ENCODE data around the gene MTOR. TPM values are rescaled to one million over a fixed set of nuclear protein-coding genes. Genes with fewer than 3 reads are reported as not detected.

MTOR gene
- total and polyA plus RNA-seq, 4 donors, result 15.1 to 36.6 (median 26.9) TPM

DNA sequence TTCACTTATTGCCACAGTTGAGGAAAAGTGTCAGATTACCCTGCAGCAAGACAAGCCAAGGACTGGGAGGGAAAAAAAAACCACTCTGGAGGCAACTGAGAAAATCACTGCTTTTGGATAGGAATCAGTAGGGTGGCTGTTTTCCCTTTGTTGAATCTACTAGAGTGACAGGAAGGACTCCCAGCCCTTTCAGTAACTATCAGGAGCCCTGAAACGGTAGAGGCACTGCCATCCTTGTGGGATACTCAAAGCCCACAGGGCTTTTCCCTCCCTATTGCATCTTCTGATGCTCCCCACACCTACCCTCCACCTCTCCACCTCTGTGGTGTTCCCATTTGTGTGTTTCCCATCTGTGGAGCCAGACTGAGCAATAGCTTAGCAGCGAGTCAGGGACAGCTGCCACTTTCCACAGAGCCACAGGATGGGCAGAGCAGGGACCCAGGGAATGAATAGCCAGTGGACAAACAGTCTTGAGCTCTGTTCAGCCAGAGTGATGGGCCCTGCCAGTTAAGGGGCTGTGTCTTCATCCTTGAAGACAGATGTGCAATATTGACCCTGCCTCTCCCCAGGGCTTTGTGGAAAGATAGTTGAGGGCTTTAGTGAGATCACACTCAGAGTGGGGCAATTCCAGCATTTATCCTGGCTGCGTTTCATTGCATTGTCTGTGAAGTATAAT lies 24.5 kb upstream of the MTOR start:
- Histone ChIP-seq H3K27me3 (ENCODE audit: control insufficient read depth in 3 of 3, insufficient read depth in 3 of 3, low read length in 2 of 3) (no peaks in the 10 kb centered on the region), H3K9me3 (ENCODE audit: control insufficient read depth in 4 of 4, insufficient read depth in 3 of 4, low read length in 3 of 4) (no peaks in the 10 kb centered on the region), H3K4me1 (ENCODE audit: control insufficient read depth in 5 of 5, insufficient read depth in 5 of 5, low read length in 5 of 5) (peaks cover 0 to under 1% (median 0%) of the 10 kb centered on the region in 5 donors), H3K27ac (ENCODE audit: low read depth in 1 of 2, low read length in 1 of 2) (no peak overlapping the region), H3K4me3 (no peak overlapping the region), H3K9ac (ENCODE audit: insufficient read depth in 1 of 2, low read length in 2 of 2) (no peak overlapping the region), H3K36me3 (ENCODE audit: control insufficient read depth in 4 of 4, insufficient read depth in 4 of 4, low read length in 4 of 4) (peaks cover 4 to 19% (median 7%) of the 10 kb centered on the region in 4 donors)
- WGBS, 2 donors, result 92% methylated on average over 3 of the region's 3 CpGs
- TF ChIP-seq, protein P1, sequence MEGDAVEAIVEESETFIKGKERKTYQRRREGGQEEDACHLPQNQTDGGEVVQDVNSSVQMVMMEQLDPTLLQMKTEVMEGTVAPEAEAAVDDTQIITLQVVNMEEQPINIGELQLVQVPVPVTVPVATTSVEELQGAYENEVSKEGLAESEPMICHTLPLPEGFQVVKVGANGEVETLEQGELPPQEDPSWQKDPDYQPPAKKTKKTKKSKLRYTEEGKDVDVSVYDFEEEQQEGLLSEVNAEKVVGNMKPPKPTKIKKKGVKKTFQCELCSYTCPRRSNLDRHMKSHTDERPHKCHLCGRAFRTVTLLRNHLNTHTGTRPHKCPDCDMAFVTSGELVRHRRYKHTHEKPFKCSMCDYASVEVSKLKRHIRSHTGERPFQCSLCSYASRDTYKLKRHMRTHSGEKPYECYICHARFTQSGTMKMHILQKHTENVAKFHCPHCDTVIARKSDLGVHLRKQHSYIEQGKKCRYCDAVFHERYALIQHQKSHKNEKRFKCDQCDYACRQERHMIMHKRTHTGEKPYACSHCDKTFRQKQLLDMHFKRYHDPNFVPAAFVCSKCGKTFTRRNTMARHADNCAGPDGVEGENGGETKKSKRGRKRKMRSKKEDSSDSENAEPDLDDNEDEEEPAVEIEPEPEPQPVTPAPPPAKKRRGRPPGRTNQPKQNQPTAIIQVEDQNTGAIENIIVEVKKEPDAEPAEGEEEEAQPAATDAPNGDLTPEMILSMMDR (IDR thresholded peaks at IDR 0.05; ENCODE audit: control extremely low read depth, extremely low read depth), result no peak
- DNase-seq (no peak), ATAC-seq (ENCODE audit: insufficient read depth, low FRiP score) (no peak)

DNA sequence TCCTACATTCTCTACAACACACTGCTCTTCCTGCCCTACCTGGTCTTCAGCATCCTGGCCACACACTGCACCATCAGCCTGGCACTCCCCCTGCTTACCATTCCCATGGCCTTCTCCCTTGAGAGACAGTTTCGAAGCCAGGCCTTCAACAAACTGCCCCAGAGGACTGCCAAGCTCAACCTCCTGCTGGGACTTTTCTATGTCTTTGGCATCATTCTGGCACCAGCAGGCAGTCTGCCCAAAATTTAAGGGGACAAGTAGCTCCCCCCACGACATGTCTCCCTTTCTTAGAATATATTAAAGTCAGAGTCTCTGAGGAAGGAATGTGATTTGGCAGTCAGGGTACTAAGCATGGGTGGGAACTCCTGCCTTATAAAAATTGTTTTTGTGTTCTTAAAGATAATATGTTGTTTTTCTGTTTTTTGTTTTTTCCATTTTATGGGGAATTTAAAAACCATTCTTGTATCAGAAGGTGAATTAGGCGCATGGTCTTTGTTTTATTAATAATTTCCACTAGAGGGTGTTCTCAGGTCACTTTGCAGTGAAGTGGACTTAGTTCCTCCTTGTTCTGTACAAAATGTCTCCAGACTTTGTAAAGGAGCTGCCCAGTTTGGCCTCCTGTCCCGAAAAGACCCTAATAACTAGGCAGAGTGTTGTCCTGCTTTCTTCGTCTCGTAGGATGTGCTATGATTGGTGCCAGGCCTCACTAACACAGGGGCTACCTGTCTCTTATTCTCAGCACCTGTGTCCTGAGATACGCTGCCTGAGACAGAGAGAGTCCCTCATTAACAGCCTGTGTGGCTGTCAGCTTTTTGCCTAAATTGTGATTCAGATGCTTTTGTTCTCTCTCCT lies 23.8 kb upstream of the MTOR start:
- H3K9ac ChIP-seq (ENCODE audit: insufficient read depth in 1 of 2, low read length in 2 of 2), result no peak overlapping the region
- H3K27ac ChIP-seq (ENCODE audit: low read depth in 1 of 2, low read length in 1 of 2), result no peak overlapping the region
- ATAC-seq (ENCODE audit: insufficient read depth, low FRiP score) (no peak), DNase-seq (peak in 1 of 3 donors; percentile 28)
- TF ChIP-seq, protein P1 (IDR thresholded peaks at IDR 0.05; ENCODE audit: control extremely low read depth, extremely low read depth), result no peak
- H3K36me3 ChIP-seq (ENCODE audit: control insufficient read depth in 4 of 4, insufficient read depth in 4 of 4, low read length in 4 of 4), result peaks cover 4 to 19% (median 7%) of the 10 kb centered on the region in 4 donors
- H3K9me3 ChIP-seq (ENCODE audit: control insufficient read depth in 4 of 4, insufficient read depth in 3 of 4, low read length in 3 of 4), result no peaks in the 10 kb centered on the region
- WGBS, 2 donors, result 87 to 89% methylated on average over 7 of the region's 7 CpGs
- H3K4me3 ChIP-seq, result no peak overlapping the region
- H3K27me3 ChIP-seq (ENCODE audit: control insufficient read depth in 3 of 3, insufficient read depth in 3 of 3, low read length in 2 of 3), result no peaks in the 10 kb centered on the region
- H3K4me1 ChIP-seq (ENCODE audit: control insufficient read depth in 5 of 5, insufficient read depth in 5 of 5, low read length in 5 of 5), result peaks cover 0 to 8% (median 3%) of the 10 kb centered on the region in 5 donors

DNA sequence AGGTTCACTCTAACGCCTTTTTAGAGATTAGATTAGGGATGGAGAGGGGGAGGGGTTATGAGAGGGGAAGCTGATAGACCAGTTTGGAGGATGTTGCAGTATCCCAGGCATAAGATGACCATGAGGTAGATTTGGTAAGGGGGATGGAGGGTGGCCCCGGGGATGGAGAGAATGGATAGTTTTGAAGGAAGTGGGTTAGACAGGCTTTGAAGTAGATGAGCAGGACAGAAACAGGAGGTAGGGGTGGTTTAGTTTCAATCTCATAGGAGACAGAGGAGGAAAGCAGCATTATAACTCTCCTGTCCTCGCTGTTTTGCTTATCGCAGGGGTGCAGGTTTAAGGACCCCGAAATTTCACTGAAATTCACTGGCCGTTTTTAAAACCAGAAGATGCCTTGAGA lies 22.4 kb upstream of the MTOR start:
- ATAC-seq (ENCODE audit: insufficient read depth, low FRiP score) (no peak), DNase-seq (no peak)
- H3K27me3 ChIP-seq (ENCODE audit: control insufficient read depth in 3 of 3, insufficient read depth in 3 of 3, low read length in 2 of 3), result no peaks in the 10 kb centered on the region
- no peak overlapping the region for H3K4me3 ChIP-seq
- no peaks in the 10 kb centered on the region for H3K9me3 ChIP-seq (ENCODE audit: control insufficient read depth in 4 of 4, insufficient read depth in 3 of 4, low read length in 3 of 4)
- H3K27ac ChIP-seq (ENCODE audit: low read depth in 1 of 2, low read length in 1 of 2), result no peak overlapping the region
- no peak overlapping the region for H3K9ac ChIP-seq (ENCODE audit: insufficient read depth in 1 of 2, low read length in 2 of 2)
- H3K36me3 ChIP-seq (ENCODE audit: control insufficient read depth in 4 of 4, insufficient read depth in 4 of 4, low read length in 4 of 4), result peaks cover 4 to 15% (median 6%) of the 10 kb centered on the region in 4 donors
- WGBS, 2 donors, result 88 to 94% methylated on average over 6 of the region's 6 CpGs
- peaks cover 0 to 14% (median 3%) of the 10 kb centered on the region in 5 donors for H3K4me1 ChIP-seq (ENCODE audit: control insufficient read depth in 5 of 5, insufficient read depth in 5 of 5, low read length in 5 of 5)
- TF ChIP-seq, protein P1 (IDR thresholded peaks at IDR 0.05; ENCODE audit: control extremely low read depth, extremely low read depth), result no peak

Data from lung (tissue), 12 donors.